Tibial artery (tissue), 4 donors: Measurements from ENCODE around the gene HID1.

Experiments
- DNase-seq, 2 donors: peaks; one replicate each; pipeline ENCODE4 v3.0.0-alpha.2; 2019
- H3K27ac ChIP-seq, 2 donors: fragments of 200-600 bp; sonication (generic) in 1 of 2; 1 replicate in 1 of 2; 2 replicates in 1 of 2; pipeline ENCODE4 v1.5.1; 2018 to 2019; ENCODE audit warnings: mild to moderate bottlenecking in 1 of 2
- H3K27me3 ChIP-seq, 2 donors: fragments of 200-600 bp; sonication (generic) in 1 of 2; one replicate each; pipeline versions ENCODE4 v1.5.1 to v1.6.0; 2016 to 2019
- H3K36me3 ChIP-seq, 3 donors: fragments of 200-600 bp; sonication (generic) in 2 of 3; one replicate each; pipeline ENCODE4 v1.5.1; 2016 to 2019; ENCODE audit warnings: mild to moderate bottlenecking in 2 of 3
- H3K4me1 ChIP-seq, 4 donors: fragments of 200-600 bp; sonication (generic) in 2 of 4; 1 replicate in 3 of 4; 2 replicates in 1 of 4; pipeline ENCODE4 v1.5.1; 2016 to 2019
- H3K4me3 ChIP-seq, 2 donors: fragments of 200-600 bp; sonication (generic) in 1 of 2; 1 replicate in 1 of 2; 2 replicates in 1 of 2; pipeline ENCODE4 v1.5.1; 2018 to 2019; ENCODE audit warnings: mild to moderate bottlenecking in 2 of 2
- H3K9me3 ChIP-seq, 3 donors: fragments of 200-600 bp; sonication (generic) in 1 of 3; one replicate each; pipeline ENCODE4 v1.5.1; 2016 to 2019
- intact Hi-C: fragments of 100-400 bp; cut with DNase I; formaldehyde crosslinking; loops from one replicate; pipeline ENCODE4 v1.15.0; 2023; ENCODE audit warnings: low total_unique reads
- TF ChIP-seq, protein P1 (sequence below), 2 experiments: fragments of 200-600 bp in 1 of 2; fragments of 450-650 bp in 1 of 2; IDR thresholded peaks; one replicate each; pipeline ENCODE4 v1.5.1; 2017 to 2019; ENCODE audit warnings: antibody characterized with exemption in 2 of 2, mild to moderate bottlenecking in 1 of 2, moderate library complexity in 1 of 2

The HID1 gene

DNA sequence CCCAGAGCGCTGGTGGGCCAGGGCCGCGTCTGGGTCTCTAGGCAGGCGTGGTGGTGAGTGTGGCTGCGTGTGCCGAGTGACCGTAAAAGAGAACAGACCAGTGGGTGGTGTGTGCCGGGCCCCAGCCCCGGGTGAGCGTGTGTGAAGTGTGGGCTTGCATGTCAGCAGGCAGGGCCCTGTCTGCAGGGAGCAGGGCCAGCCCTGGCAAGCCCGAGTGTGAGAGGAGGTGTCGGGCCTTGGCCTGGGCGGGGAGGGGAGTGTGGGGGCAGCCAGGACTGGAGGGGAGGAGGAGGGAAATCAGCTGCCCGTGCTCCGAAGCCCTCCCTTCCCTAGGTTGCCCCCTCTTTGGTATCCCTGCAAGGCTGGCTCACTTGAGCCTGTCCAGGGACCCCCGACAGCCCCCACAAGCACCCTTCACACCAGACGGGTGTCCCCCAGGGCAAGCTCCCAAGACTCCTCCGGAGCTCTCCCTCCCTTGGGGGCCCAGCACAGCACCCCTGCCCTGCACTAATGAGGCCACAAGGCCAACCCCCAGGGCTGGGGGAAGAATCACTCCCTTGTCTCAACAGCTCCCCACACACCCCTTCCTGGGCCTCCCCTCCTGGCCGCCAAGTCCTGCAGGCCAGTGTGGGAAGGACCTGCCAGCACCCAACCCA lies 51.4 kb downstream of the HID1 start:
- DNase-seq, result no peak
- H3K27ac ChIP-seq, result no peak overlapping the region
- peaks cover 5 to 93% of the 10 kb centered on the region in 2 donors for H3K27me3 ChIP-seq
- H3K36me3 ChIP-seq, result no peaks in the 10 kb centered on the region
- TF ChIP-seq, protein P1, sequence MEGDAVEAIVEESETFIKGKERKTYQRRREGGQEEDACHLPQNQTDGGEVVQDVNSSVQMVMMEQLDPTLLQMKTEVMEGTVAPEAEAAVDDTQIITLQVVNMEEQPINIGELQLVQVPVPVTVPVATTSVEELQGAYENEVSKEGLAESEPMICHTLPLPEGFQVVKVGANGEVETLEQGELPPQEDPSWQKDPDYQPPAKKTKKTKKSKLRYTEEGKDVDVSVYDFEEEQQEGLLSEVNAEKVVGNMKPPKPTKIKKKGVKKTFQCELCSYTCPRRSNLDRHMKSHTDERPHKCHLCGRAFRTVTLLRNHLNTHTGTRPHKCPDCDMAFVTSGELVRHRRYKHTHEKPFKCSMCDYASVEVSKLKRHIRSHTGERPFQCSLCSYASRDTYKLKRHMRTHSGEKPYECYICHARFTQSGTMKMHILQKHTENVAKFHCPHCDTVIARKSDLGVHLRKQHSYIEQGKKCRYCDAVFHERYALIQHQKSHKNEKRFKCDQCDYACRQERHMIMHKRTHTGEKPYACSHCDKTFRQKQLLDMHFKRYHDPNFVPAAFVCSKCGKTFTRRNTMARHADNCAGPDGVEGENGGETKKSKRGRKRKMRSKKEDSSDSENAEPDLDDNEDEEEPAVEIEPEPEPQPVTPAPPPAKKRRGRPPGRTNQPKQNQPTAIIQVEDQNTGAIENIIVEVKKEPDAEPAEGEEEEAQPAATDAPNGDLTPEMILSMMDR (IDR thresholded peaks at IDR 0.05), result no peak
- H3K4me1 ChIP-seq, result peaks cover 0 to 25% (median 22%) of the 10 kb centered on the region in 4 donors
- H3K9me3 ChIP-seq, result no peaks in the 10 kb centered on the region
- intact Hi-C loops, result no loop called here
- H3K4me3 ChIP-seq, result no peak overlapping the region

DNA sequence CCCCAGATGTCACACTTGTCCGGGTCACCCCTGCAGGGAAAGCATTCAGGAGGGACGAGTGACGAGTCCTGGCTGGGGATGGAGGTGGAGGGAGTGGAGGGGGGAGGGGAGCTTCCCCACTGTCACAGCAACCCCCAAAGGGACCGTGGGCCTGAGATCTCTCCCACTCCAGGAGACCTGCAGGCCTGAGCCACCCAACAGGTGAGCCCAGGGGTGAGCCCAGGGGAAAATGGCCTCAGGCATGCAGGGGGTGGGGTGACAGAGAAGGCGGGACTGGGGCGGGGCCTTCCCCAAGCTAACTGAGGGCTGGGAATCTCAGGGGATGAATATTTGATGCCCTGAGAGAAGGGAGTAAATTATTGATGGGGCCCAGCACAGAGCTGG lies 51.9 kb downstream of the HID1 start:
- no peaks in the 10 kb centered on the region for H3K36me3 ChIP-seq
- DNase-seq, result no peak
- intact Hi-C loops, result no loop called here
- TF ChIP-seq, protein P1 (IDR thresholded peaks at IDR 0.05), result no peak
- H3K4me3 ChIP-seq, result no peak overlapping the region
- no peak overlapping the region for H3K27ac ChIP-seq
- H3K27me3 ChIP-seq, result peaks cover 5 to 93% of the 10 kb centered on the region in 2 donors
- H3K9me3 ChIP-seq, result no peaks in the 10 kb centered on the region
- peaks cover 0 to 25% (median 22%) of the 10 kb centered on the region in 4 donors for H3K4me1 ChIP-seq

DNA sequence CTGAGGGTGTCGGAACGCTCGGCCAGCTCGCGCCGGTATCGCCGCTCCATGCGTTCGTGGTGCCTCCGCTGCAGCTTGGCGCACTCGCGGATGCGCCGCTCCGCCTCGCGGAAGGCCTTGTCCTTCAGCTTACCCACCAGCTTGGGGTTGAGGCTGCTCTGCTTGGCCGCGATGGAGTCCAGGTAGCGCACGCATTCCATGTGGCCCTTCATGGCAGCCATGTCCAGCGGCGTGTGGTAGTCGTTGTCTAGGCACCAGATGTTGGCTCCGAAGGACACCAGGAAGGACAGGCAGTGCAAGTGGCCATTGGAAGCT lies 52.3 kb downstream of the HID1 start:
- peaks cover 0 to 25% (median 22%) of the 10 kb centered on the region in 4 donors for H3K4me1 ChIP-seq
- H3K27ac ChIP-seq, result no peak overlapping the region
- peaks cover 5 to 93% of the 10 kb centered on the region in 2 donors for H3K27me3 ChIP-seq
- no peak for DNase-seq
- H3K36me3 ChIP-seq, result no peaks in the 10 kb centered on the region
- no peak overlapping the region for H3K4me3 ChIP-seq
- H3K9me3 ChIP-seq, result no peaks in the 10 kb centered on the region
- TF ChIP-seq, protein P1 (IDR thresholded peaks at IDR 0.05), result no peak
- intact Hi-C loops, result no loop called here

DNA sequence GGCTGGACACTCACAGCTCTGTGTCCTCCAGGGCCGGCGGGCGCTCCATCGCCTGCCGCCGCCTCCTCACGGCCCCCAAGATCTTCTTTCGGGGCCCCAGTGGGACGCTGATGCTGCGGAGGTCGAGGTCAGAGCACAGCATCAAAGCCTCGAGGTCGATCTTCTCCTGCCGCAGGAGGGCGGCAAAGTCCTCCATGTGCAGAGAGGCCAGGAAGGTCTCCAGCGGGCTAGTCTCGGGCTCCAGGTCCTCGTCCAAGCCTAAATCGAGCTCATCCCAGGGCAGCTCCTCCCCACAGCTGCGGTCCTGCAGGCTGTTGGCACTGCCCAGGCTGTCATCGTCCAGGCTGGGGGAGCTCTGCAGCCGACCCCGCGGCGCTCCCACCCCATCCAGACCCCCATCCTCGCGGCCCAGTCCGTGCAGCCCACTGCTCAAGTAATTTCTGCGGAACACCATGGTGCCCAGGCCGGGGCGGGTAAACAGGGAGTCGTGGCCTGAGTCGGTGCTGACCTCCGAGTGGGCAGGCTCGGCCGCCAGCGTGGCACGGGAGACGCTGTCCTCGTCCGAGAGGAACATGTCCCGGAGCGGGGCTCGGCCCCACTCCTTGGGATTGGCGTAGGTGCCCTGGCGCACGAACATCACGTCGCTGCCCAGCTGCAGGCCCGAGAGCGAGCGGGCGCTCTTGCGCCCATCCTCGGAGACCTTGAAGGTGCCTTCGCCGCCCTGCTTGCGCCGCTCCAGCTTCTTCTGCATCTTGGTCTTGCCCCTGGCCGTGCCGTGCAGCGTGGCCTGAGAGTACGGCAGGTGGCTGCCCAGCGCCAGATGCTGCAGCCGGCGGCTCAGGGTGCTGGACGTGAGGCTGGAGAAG lies 52.9 kb downstream of the HID1 start:
- Histone ChIP-seq H3K36me3 (no peaks in the 10 kb centered on the region), H3K27me3 (peaks cover 5 to 93% of the 10 kb centered on the region in 2 donors), H3K4me3 (no peak overlapping the region), H3K4me1 (peaks cover 0 to 23% (median 19%) of the 10 kb centered on the region in 4 donors), H3K27ac (no peak overlapping the region), H3K9me3 (no peaks in the 10 kb centered on the region)
- TF ChIP-seq, protein P1 (IDR thresholded peaks at IDR 0.05), result no peak
- intact Hi-C loops, result no loop called here
- no peak for DNase-seq

DNA sequence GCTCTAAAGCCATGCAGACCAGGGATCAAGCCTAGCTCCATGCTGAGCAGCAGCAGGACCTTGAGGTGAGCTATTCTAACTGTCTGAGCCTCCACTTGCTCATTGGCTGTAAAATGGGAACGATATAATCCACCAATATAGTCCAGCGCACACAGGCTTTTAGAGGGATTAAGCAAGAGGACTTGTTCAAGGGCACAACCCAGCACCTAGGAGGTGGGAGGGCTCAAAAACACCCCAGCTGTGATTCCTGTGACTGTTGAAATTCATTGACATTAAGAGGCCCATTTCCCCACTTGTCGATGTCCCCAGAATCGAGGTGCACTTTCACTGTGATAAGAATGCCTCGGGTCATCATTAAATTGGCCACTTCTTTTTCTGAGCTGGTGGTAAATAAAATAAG lies 53.7 kb downstream of the HID1 start:
- H3K4me1 ChIP-seq, result peaks cover 0 to 16% (median 11%) of the 10 kb centered on the region in 4 donors
- no peak for DNase-seq
- intact Hi-C loops, result no loop called here
- no peaks in the 10 kb centered on the region for H3K36me3 ChIP-seq
- TF ChIP-seq, protein P1 (IDR thresholded peaks at IDR 0.05), result no peak
- H3K27ac ChIP-seq, result no peak overlapping the region
- no peaks in the 10 kb centered on the region for H3K9me3 ChIP-seq
- peaks cover 5 to 85% of the 10 kb centered on the region in 2 donors for H3K27me3 ChIP-seq
- no peak overlapping the region for H3K4me3 ChIP-seq
